GM21737 (cell line): ENCODE results near the gene ABCD3.
"Not testable (repeated sequence)": the region's sequence is repeated elsewhere in the genome, so short reads cannot be mapped to it uniquely, and the experiment has no call there.

Source experiments
- ATAC-seq: cut with Tn5 transposase; IDR thresholded peaks from one replicate; pipeline ENCODE4 v1.9.1; 2021; ENCODE audit warnings: mild to moderate bottlenecking, moderate library complexity; ENCODE audit not compliant: unreplicated experiment

Gene ABCD3

DNA sequence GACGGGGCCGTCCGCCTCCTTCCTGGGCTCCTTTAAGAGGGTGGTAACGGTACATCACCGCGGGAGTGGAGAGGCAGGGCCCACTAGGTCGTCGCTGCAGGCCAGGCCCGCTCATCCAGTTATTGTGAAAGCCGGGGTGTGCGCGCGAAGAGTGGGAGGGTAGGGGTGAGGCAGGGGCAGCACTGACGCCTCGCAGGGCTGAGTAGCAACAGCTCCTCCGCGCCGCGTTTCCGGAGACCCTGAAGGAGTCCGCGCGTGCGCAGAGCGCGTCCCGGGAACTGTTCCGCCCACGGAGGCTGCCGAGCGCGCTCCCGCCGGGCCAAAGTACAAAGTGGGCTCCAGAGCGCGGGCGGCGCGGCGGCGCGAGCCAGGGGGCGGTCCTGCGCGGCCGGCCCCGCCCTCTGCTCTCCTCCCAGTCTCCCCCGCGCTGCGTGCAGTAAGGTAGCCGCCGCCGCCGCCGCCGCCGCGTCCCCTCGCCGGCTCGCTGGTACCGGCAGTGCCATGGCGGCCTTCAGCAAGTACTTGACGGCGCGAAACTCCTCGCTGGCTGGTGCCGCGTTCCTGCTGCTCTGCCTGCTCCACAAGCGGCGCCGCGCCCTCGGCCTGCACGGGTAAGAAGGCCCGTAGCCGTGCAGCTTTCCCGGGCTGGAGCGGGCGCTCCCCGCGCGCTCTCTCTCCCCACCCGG is at the start of gene ABCD3:
Gene ABCD3 (plus strand): TSS at position 412 of the 686 bp plus-strand sequence. CDS start 90 bp downstream, at position 502.
- ATAC-seq = peak; percentile 96

DNA sequence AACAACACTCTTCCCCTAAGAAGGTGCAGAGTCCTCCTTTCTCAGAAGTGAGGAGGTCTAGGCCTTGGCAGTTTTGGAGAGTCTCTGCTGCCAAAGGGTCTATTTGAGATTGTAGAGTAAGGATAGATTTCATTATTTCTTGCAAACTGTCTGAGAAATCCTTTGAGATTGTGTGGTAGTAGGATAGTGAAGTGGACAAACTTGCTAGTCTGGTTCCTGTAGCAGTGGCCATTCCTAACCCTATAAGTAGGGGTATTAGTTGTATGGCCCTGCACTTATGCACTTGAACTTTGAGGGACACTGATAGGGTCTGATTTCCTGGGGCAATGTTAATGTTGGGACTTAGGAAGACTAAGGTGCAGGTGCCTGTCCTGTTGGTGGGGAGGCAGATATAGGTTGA is 45.4 kb upstream of the ABCD3 start:
- not testable (repeated sequence) for ATAC-seq

DNA sequence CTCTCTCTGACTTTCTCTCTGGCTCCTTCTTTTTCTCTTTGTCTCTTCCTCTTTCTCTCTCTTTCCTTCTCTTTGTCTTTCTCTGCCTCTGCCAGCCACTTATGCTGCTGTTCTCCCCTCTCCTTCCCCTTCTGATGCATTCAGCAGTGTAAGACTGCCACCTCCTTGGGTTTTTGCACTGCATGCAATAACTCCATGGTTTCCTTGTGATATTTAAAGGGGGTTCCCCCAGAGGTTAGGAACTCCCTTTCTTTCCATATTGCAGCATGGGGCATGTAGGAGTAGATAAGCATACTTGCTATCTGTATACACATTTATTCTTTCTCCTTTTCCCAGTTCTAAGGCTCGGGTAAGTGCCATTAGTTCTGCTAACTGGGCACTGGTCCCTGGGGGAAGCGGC is 44.9 kb upstream of the ABCD3 start:
- not testable (repeated sequence) for ATAC-seq

DNA sequence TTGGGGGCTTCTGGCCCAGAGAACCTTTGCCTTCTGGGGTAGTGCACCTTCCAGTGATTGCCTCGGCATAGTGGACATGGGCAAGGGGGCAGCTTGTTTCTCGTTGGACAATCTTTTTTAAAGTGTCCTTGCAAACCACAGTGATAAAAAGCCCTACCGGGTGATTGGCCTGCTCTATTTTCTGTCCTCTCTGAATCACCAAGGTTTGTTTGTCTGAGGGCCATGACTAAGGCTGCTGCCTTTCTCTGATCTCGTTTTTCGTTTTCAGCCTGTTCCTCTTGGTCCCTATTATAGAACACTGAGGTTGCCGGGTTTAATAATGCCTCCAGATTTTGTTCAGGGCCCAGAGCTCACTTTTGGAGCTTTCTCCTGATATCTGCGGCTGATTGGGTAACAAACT is 42.5 kb upstream of the ABCD3 start:
- ATAC-seq = not testable (repeated sequence)

DNA sequence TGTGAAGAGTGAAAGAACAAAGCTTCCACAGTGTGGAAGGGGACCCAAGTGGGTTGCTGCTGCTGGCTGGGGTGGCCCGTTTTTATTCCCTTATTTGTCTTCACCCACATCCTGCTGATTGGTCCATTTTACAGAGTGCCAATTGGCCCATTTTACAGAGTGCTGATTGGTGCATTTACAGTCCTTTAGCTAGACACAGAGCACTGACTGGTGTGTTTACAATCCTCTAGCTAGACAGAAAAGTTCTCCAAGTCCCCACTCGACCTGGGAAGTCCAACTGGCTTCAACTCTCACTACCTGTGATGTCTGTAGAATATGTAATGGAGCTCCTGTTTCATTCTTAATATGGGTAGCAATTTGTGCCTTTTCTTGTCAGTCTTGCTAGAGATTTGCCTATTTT is 39.7 kb upstream of the ABCD3 start:
- ATAC-seq = not testable (repeated sequence)

DNA sequence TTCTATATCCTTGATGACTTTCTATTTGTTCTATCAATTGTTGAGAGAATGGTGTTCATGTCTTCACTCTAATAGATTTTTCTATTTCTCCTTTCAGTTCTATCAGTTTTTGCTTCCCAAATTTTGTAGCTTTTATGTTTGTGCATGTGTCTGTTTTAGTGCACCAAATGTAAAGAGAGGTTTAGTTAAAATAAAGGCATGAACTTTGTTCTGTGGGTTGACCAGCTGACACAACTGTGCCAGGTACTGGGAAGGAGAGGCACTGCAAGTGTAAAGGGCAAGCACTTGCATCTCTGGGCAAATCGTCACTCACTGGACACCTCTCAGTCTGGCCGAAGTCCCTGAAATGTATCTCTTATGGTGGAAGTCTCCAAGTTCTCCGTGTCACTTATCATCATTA is 38.6 kb upstream of the ABCD3 start:
- ATAC-seq = no peak

DNA sequence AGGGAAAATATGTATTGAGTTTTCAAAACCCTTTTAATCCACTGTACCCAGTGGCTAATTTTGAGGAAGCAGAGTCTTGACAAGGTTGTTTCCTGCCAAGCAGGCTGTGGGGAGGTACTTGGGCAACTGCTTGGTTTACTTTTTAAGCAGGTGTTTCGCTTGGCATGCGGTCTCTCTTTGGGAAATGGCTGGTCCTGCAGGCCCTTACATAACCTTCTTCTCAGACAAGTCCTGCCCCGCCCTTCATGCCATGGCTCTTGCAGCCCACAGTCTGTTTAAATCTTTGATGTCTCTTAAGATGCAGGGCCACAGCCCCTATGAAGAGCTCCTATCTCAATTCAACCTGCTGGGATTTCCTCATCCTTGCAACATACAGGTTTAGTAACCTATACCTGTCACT is 36.0 kb upstream of the ABCD3 start:
- ATAC-seq = no peak

DNA sequence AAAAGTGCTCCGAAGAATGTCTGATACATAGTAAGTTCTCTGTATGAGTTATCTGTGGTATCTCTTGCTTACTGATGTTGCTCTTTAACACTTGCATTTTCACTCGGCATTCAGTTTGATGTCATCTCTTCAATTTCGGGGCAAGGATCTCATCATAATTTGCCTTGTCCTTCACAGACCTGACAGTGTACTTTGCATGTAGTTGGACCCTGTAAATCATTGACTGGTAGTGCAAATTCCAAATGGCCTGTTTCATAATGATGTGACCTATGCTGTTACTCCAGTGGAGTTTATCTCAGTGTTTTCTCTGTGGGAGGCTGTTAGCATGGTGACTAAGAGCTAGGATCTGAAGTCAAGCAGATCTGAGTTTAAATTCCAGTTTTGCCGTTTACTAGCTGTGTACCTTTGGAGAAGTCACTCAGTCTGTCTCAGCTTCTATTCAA is 34.2 kb upstream of the ABCD3 start:
- ATAC-seq = no peak

DNA sequence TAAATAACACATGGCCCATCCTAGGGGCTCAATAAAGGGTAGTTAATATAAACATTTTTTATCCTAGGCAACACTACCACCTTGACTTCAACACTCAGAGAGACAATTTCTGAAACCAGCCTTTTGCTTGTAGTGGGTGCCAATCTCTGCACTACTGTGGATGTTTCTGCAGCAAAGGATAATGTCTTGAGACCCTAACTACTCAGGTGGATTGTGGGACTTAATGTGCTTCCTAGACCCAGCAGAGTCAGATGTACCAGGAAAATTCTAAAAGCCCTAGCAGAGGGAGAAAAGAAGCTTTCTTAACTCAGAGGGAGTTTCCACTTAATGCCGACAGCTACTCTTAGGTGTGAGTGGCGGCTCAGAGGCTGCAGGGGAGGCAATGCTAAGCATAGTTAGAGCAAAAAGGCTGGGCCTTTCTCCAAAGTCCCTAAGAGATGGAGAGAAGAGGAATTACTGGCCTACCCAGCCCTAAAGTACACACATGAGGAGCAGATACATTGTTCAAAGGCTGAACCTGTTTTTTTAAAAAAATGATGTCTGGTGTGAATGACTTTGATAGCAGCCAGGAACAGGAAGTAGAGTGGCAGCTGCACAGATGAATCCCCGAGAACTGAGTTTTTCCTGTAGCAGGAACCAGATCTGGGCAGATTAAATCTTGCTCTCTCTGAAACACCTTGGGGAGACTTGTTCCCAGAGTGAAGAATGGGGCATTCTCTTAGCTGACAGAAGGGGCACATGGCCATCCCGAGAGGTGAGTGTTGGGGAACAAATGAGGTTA is 33.5 kb upstream of the ABCD3 start:
- no peak for ATAC-seq

DNA sequence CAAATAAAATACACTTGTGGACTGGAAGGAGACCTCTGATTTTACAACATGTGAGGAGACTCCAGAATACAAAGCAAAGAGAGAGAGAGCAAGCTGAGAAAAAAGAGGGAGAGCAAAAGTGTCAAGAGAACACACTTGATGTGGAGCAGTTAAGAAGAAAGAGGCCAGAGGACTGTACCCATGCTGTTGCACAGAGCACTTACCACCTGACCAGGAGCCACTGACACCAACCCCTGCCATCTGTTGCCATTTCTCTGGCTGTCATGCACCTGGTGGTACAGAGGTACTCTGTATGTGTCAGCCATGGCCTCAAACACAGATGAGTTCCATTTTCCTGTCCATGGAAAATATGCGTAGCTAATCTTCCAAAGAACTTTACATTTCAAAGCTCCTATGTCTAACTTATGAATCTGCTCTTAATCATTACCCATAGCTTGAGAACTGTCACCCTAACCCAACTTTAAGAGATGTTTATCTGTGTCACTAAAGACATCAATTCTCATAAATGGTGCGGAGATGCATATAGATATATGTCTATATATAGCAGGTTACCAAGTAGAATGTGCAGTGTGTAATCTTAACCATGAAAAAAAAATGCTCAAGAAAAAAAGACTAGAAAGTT is 32.8 kb upstream of the ABCD3 start:
- no peak for ATAC-seq

DNA sequence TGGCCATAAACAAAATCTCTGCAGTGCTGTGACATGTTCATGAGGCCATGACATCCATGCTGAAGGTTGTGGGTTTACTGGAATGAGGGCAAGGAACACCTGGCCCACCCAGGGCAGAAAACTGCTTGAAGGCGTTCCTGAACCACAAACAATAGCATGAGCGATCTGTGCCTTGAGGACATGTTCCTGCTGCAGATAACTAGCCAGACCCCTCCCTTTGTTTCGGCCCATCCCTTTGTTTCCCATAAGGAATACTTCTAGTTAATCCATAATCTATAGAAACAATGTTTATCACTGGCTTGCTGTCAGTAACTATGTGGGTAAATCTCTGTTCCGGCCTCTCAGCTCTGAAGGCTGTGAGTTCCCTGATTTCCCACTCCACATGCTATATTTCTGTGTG is 28.9 kb upstream of the ABCD3 start:
- ATAC-seq = no peak

DNA sequence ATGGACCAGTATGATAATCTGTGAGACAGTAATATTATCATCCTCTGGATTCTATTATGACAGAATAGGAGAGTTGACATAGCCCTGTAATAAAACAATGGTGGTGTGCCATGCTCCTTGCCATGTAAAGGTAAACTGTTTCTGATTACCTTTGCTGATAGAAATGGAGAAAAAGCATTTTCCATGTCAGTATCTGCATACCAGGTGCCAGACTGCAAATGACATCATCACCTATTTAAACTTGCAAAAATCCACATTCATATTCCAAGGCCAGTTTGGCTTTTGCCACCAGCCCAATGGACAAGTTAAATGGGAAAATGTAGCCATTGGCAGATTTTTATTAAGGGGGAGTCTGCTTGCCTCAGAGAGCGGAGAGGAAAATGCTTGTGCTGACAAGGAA is 23.9 kb upstream of the ABCD3 start:
- no peak for ATAC-seq

DNA sequence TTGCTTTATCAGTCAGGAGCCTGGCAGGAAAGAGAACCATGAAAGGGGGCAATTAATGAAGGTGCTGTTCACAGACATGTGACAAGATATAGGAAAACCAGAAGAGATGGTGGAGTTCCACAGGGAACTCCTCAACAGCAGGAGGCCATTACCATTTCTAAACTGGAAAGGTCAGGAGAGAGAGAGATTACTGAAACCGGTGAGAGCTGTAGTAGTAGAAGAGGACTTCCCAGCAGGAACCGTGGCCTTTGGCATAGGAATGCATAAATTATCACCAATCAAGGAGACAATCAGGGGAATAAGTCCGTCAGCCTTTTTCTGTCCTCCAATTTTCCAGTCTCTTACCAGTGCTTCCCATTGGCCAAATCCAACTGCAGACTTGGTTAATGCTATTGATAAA is 23.0 kb upstream of the ABCD3 start:
- ATAC-seq = no peak

DNA sequence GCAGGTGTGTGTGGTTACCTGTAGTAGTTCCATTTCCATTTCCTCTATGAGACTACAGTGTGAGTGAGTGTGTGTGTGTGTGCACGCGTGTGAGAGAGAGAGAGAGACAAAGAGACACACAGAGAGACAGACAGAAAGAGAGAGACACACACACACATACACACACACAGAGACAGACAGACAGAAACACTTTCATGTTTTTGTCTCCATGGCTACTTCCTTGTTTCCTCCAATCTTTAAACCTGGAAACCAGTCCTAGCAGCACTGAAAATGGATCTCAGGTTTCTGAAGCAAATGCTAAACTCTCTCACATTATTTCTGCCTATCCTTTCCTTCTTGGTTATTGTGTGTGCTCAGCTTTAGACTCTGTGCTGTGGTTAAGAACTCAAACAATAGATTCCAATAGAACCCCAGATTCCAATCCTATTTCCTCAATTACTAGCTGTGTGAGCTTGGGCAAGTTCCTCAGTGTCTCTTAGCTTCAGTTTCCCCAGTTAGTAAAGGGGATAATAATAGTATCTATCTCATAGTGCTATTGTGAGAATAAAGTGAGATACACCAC is 22.4 kb upstream of the ABCD3 start:
- ATAC-seq = no peak

DNA sequence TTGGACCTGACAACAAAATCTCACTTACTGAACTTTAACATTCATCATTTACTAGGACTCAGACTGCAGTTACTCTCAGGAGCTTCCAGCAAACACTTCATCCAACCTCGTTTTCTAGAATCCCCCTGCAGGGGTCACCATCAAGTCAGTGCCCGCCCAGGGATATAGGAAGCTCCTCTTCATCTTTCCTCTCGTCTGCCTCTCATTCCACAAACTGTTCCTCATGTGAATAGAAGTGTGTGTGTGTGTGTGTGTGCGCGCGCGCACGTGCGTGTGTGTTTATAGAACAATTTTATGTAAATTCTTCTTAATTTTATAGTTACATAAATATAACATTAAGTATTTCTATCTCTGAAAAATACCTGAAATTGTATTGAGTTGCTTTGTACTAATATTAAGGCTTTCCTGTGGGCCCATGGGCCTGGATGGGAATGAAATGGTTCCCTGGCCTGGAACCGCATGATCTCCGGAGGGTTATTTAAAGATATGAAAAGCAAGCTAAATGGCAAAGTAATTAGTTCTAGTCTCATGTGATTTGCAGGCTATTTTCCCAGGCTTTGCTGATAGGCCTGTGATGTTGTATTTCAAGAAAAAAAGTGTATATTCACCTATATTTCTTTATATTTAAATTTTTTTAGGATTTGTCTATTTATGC is 21.7 kb upstream of the ABCD3 start:
- no peak for ATAC-seq

DNA sequence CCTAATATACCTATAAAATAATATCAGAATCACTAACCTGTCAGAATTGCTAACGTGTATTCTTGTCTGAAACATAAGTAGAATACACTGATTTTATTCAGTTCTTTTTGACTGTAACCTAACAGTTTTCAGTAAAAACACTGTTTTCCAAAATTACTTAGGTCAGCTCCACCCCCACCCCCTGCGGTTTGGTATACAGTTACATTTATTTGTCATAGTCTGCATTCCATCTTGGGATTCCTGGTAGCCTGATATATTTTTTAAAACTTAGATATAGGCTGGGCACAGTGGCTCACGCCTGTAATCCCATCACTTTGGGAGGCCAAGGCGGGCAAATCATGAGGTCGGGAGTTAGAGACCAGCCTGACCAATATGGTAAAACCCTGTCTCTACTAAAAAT is 19.8 kb upstream of the ABCD3 start:
- no peak for ATAC-seq

DNA sequence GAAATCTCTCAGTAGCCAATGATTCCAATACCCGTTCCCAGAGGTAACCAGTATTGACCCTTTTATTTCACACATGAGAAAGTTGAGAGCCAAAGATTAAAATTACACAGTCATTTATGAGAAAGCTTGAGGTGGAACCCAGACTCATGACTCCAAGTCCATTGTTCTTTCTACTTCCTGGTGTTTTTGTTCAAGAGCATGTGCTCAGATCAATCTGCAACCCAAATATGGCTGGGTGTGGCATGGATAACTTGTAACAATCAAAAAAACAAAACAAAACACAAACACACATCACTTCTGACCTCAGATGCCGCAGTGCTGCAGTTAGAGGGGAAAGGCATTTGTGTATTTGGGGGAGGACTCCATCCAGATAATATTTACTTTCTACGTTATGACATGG is 18.7 kb upstream of the ABCD3 start:
- ATAC-seq = no peak

DNA sequence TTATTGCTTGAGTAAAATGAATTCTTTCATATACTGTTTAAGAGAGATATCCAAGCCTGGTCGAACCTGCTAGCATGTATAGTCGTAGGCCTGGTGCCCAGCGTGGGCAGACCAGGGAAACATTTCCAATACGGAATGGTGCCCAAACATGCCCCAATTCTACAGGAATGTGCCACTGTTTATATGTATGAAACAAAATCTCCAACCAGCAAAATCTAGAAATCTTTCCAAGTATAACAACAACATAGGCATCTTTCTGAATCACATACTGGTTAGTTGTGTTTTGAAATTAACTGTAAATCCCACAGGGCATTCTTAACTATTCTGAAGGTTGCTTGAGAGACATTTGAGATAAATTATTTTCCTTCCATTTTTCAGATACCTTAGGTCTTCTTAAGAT is 17.0 kb upstream of the ABCD3 start:
- no peak for ATAC-seq

DNA sequence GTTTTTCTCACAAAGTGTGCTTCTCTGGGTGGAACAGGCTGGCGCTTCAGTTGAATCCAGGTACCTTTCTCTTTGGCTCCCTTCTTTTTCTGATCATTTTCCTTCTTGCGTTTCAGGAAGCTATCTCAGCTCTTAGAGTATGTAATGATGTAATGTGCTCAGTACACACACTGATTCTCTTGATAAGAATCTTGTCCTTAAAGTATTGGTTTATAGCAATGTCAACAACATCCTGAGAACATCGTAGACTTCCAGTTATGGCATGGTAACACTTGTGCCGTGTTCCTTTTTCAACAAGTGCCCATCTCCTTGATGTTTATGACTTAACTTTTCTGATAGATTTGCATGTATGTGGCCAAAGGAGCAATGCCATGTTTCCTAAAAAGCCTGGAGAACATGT is 11.7 kb upstream of the ABCD3 start:
- no peak for ATAC-seq

DNA sequence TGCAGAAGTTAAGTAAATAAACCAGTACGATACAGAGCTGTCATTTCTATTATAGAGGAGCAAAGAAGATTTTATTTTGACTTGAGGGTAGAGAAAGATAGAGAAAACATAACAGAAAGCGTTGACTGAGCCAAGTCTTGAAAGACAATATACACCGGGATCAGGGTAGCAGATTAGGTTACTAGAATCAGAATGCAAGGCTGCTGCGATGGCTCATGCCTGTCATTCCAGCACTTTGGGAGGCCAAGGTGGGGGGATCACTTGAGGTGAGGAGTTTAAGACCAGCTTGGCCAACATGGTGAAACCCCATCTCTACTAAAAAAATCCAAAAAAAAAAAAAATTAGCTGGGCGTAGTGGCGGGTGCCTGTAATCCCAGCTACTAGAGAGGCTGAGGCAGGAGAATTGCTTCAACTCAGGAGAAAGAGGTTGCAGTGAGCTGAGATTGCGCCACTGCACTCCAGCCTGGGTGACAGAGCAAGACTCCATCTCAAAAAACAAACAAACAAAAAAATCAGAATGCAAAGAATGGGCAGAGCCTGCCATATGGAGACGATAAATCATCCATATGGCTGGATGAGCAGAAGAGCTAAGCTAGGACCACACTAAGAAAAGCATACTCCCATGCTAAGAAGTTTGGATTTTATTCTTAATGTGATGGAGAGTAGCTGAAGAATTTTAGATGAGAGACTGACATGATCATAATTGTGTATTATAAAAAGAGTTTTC is 9.9 kb upstream of the ABCD3 start:
- no peak for ATAC-seq

DNA sequence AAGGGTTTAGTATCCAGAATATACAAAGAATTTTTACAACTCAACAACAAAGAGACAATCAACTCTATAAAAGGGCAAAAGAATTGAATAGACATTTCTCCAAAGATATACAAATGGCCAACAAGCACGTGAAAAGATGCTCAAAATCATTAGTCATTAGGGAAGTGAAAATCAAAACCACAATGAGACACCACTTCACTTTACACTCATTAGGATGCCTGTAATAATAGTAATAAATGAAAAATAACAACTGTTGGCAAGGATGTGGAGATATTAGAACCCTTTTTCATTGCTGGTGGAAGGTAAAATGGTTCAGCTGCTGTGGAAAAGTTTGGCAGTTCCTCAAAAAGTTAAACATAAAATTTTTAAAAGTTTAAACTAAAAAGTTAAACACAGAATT is 7.0 kb upstream of the ABCD3 start:
- ATAC-seq = peak; percentile 68
